ENCODE data around the gene CAMK2B. TPM values are rescaled to one million over a fixed set of nuclear protein-coding genes. Genes with fewer than 3 reads are reported as not detected.

Gene CAMK2B
- total RNA-seq, 1 experiment from 2014 or later: 0.34 TPM

- H3K4me2 ChIP-seq (ENCODE audit: low read length): no peak overlapping the region
- H3K9me2 ChIP-seq (ENCODE audit: insufficient read depth): no peaks in the 10 kb centered on the region
- ChIA-PET RAD21 (ENCODE audit: low non-redundant PET in 1 of 2, low total read pairs in 2 of 2, uncharacterized antibody in 2 of 2, unreplicated experiment in 2 of 2) (no interaction called here), POLR2A (no interaction called here), CTCF (no interaction called here)
- BruUV-seq (replicated peaks): no TSS peak
- no peaks in the 10 kb centered on the region for H3K4me1 ChIP-seq (ENCODE audit: control insufficient read depth in 1 of 2, insufficient read depth in 2 of 2, low read length in 2 of 2)
- no peaks in the 10 kb centered on the region for H4K20me1 ChIP-seq (ENCODE audit: insufficient read depth)
- H3K27me3 ChIP-seq (ENCODE audit: insufficient read depth, low read length): no peaks in the 10 kb centered on the region
- H3K4me3 ChIP-seq (replicated peaks in 1 of 2; ENCODE audit: low read depth in 1 of 2, low read length in 2 of 2): no peak overlapping the region
- no peaks in the 10 kb centered on the region for H3K79me2 ChIP-seq (ENCODE audit: insufficient read depth, low read length)
- no peak overlapping the region for H3K27ac ChIP-seq (ENCODE audit: low read depth, low read length)
- intact Hi-C loops (cut with micrococcal nuclease): no loop called here
- H3K9ac ChIP-seq (ENCODE audit: low read length): no peak overlapping the region
- DNase-seq (ENCODE audit: low read depth, low spot score): no peak
- no peak overlapping the region for H2AFZ ChIP-seq (ENCODE audit: low read depth, low read length, poor library complexity, severe bottlenecking)
- no peak for TF ChIP-seq ZNF274 (IDR thresholded peaks at IDR 0.05; ENCODE audit: low read depth, low read length)
- no peak for TF ChIP-seq JUND (IDR thresholded peaks at IDR 0.05)
- TF ChIP-seq, protein P1, sequence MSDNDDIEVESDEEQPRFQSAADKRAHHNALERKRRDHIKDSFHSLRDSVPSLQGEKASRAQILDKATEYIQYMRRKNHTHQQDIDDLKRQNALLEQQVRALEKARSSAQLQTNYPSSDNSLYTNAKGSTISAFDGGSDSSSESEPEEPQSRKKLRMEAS (IDR thresholded peaks at IDR 0.05): no peak
- TF ChIP-seq ELF1 (IDR thresholded peaks at IDR 0.05; ENCODE audit: borderline replicate concordance, low read depth): no peak
- no peak for TF ChIP-seq RAD21 (IDR thresholded peaks at IDR 0.05; ENCODE audit: low read depth)
- no peak for TF ChIP-seq ZBTB33 (IDR thresholded peaks at IDR 0.05; ENCODE audit: extremely low read depth, insufficient replicate concordance, low read length)
- TF ChIP-seq CTCF (IDR thresholded peaks at IDR 0.05 in 2 of 3, conservative IDR thresholded peaks at IDR 0.05 in 1 of 3; ENCODE audit: borderline replicate concordance in 1 of 3, insufficient read depth in 1 of 3, low read depth in 2 of 3, low read length in 2 of 3): no peak
- TF ChIP-seq REST (IDR thresholded peaks at IDR 0.05; ENCODE audit: low read depth): no peak
- no peak for TF ChIP-seq CBX3 (IDR thresholded peaks at IDR 0.05; ENCODE audit: low read depth)
- no peak for TF ChIP-seq YY1 (IDR thresholded peaks at IDR 0.05; ENCODE audit: extremely low read depth, insufficient replicate concordance, low read depth, low read length)
- TF ChIP-seq SRF (IDR thresholded peaks at IDR 0.05; ENCODE audit: low read depth): no peak
- TF ChIP-seq EZH2phosphoT487 (IDR thresholded peaks at IDR 0.05; ENCODE audit: borderline replicate concordance): no peak
- no peak for TF ChIP-seq POLR2AphosphoS5 (IDR thresholded peaks at IDR 0.05; ENCODE audit: low read depth, low read length)
- TF ChIP-seq SP1 (IDR thresholded peaks at IDR 0.05; ENCODE audit: low read depth): no peak
- TF ChIP-seq SIN3A (IDR thresholded peaks at IDR 0.05; ENCODE audit: low read depth): no peak
- no peak for TF ChIP-seq EZH2 (IDR thresholded peaks at IDR 0.05)
- no peaks in the 10 kb centered on the region for H3K36me3 ChIP-seq (ENCODE audit: control insufficient read depth in 1 of 2, insufficient read depth in 2 of 2, low read length in 2 of 2)
- no peaks in the 10 kb centered on the region for H3K9me3 ChIP-seq (ENCODE audit: control insufficient read depth in 1 of 2, insufficient read depth in 1 of 2, low read depth in 1 of 2, low read length in 2 of 2)
- ATAC-seq: no peak
Measured at GRCh38 chr7:44326261-44327125, 1.1 kb upstream of the CAMK2B start.
